ENCODE results near the gene MICAL2.

- TF ChIP-seq CTCF (IDR thresholded peaks at IDR 0.05) (peak in 1 of 4 experiments; percentile 12), POLR2AphosphoS5 (IDR thresholded peaks at IDR 0.05) (no peak), POLR2A (IDR thresholded peaks at IDR 0.05) (no peak)
These were observed 7.6 kb upstream of the MICAL2 start for GRCh38 chr11:12102588-12103410.
